Stimulated activated CD4-positive, alpha-beta T cell treated with anti-CD3 and anti-CD28 coated beads, TNF-alpha, amount 100 ng/mL, for 24 hours (primary cell): ENCODE measurements around the gene TMEM132C.

Experiments
- DNase-seq, 3 experiments: peaks; one replicate each; pipeline ENCODE4 v3.0.0-alpha.2; 2020; ENCODE audit warnings: low read depth in 3 of 3

The TMEM132C gene

GRCh38 chr12:128288357-128288756 is 21.4 kb downstream of the TMEM132C start:
- no peak for DNase-seq

- no peak for DNase-seq
Measured at GRCh38 chr12:128288896-128289295, 21.9 kb downstream of the TMEM132C start.

- DNase-seq: no peak
Measured at GRCh38 chr12:128290938-128291337, 24.0 kb downstream of the TMEM132C start.

GRCh38 chr12:128298091-128298748 is 31.2 kb downstream of the TMEM132C start:
- no peak for DNase-seq

GRCh38 chr12:128305336-128305892 is 38.4 kb downstream of the TMEM132C start:
- DNase-seq: no peak

GRCh38 chr12:128307791-128308190 is 40.8 kb downstream of the TMEM132C start:
- DNase-seq: no peak

GRCh38 chr12:128312661-128313060 is 45.7 kb downstream of the TMEM132C start:
- no peak for DNase-seq

GRCh38 chr12:128313931-128314330 is 47.0 kb downstream of the TMEM132C start:
- DNase-seq: no peak

- DNase-seq: no peak
Measured at GRCh38 chr12:128314611-128315010, 47.6 kb downstream of the TMEM132C start.

GRCh38 chr12:128316078-128316477 is 49.1 kb downstream of the TMEM132C start:
- DNase-seq: no peak

GRCh38 chr12:128316973-128317526 is 50.1 kb downstream of the TMEM132C start:
- DNase-seq: no peak

- DNase-seq: no peak
Measured at GRCh38 chr12:128318341-128318740, 51.4 kb downstream of the TMEM132C start.

GRCh38 chr12:128318946-128319345 is 52.0 kb downstream of the TMEM132C start:
- no peak for DNase-seq

GRCh38 chr12:128322341-128322740 is 55.4 kb downstream of the TMEM132C start:
- no peak for DNase-seq

GRCh38 chr12:128323145-128323920 is 56.4 kb downstream of the TMEM132C start:
- no peak for DNase-seq

GRCh38 chr12:128325646-128326045 is 58.7 kb downstream of the TMEM132C start:
- no peak for DNase-seq

GRCh38 chr12:128326406-128326805 is 59.4 kb downstream of the TMEM132C start:
- no peak for DNase-seq

- DNase-seq: no peak
Measured at GRCh38 chr12:128328961-128329360, 62.0 kb downstream of the TMEM132C start.

GRCh38 chr12:128336204-128337070 is 69.5 kb downstream of the TMEM132C start:
- DNase-seq: no peak

- DNase-seq: no peak
Measured at GRCh38 chr12:128337071-128337345, 70.0 kb downstream of the TMEM132C start.

- DNase-seq: no peak
Measured at GRCh38 chr12:128337431-128338170, 70.6 kb downstream of the TMEM132C start.
